HT1080 (cell line): ENCODE measurements around the gene PIK3IP1. TPM values are rescaled to one million over a fixed set of nuclear protein-coding genes. Genes with fewer than 3 reads are reported as not detected.
A peak's percentile ranks its signal among the peaks of the same experiment; 100 is the strongest.
"Not testable (repeated sequence)": the region's sequence is repeated elsewhere in the genome, so short reads cannot be mapped to it uniquely, and the experiment has no call there.

Experiments
- DNase-seq: peaks from one replicate; pipeline ENCODE4 v3.0.0-alpha.2; 2015; ENCODE audit warnings: low read depth
- total RNA-seq: library from RNA; depleted of rRNA; stranded (reverse); fragments of >200 nt; shearing (Covaris generic); gene quantifications from 2 replicates; pipeline ENCODE4 v1.2.3, GENCODE V29; 2014

PIK3IP1 gene
- total RNA-seq, 1 experiment from 2014 or later: 1.1 TPM

DNA sequence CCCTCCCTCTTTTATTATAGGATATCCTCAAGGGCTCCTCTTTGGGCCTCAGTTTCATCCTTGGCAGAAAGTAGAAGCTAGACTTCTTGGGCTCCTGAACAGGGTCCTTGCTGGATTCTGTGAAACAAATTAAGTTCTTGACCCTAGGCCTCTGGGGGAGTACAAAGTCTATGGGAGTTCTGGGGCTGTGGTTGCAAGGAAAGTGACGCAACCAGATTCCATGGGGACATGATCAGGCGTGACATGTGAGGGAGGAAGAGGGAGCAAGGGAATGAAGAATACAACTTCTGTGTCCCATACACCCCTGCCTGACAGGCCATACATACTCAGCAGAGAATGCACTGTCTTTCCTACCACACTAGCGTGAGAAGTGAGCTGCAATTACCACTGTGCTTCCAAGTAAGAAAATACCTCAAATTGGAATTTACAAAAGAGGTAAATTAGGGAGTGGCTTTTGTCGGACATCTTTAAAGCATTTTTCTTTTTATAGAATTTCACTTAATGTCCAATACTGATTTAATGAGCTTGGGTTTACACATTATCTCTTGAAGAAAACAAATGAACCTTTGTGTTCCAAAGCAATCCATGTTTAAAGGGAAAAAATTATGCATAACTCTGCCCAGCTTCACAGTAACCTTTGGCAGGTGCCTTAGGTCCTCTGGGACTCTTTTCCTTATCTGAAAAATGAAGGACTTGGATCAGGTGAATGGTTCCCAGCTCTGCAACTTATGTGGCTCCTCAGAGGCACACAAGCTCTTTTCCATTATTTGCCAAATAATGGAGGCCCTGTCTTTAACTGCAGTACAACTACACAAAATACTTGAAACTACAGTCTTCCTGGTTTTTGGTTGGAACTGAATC lies 41.3 kb downstream of the PIK3IP1 start:
- no peak for DNase-seq

- DNase-seq: no peak
Measured at GRCh38 chr22:31248965-31249958, 43.0 kb downstream of the PIK3IP1 start.

GRCh38 chr22:31248138-31248745 lies 44.0 kb downstream of the PIK3IP1 start:
- peak; percentile 90 for DNase-seq

DNA sequence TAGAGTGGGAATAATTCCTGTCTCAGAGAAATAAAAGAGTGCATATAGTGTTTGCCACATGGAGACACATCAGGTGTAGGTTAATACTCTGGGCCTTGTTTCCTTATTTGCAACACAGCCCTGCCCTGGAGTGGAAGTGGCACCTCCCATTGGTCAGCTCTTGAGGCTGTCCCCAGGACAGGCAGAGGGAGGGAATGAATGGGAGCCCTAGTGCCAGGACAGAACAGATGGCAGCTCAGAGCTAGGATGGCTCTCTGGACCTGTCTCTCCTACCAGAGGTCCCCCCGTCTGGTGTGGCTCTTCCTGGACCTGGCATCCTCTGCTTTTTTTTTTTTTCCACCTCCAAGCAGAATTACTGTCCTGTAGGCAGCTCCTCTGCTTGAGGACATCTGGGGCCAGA lies 44.6 kb downstream of the PIK3IP1 start:
- DNase-seq: no peak

DNA sequence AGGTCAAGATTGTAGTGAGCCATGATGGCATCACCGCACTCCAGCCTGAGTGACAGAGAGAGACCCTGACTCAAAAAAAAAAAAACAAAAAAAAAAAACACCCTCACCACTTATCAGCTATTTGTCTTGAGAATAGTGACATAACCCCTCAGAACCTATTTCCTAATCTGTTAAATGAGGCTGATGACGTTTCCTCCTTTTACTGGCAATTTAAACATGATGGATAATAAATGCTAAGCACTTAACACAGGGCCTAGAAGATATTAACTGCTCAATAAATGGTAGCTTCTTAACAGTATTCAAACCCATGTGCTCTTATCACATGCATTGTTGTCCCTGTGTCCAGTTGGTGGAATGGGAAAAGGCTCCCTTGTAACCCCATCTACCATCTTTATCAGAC lies 45.6 kb downstream of the PIK3IP1 start:
- no peak for DNase-seq

DNA sequence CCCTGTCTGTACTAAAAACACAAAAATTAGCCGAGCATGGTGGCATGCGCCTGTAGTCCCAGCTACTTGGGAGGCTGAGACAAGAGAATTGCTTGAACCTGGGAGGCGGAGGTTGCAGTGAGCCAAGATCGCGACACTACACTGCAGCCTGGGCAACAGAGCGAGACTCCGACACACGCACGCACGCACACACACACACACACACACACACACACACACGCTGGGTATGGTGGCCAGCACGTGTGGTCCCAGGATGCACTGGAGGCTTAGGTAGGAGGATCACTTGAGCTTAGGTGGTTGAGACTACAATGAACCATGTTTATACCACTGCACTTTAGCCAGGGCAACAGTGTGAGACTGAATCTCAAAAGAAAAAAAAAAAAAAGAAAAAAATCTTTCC lies 46.3 kb downstream of the PIK3IP1 start:
- DNase-seq: not testable (repeated sequence)

DNA sequence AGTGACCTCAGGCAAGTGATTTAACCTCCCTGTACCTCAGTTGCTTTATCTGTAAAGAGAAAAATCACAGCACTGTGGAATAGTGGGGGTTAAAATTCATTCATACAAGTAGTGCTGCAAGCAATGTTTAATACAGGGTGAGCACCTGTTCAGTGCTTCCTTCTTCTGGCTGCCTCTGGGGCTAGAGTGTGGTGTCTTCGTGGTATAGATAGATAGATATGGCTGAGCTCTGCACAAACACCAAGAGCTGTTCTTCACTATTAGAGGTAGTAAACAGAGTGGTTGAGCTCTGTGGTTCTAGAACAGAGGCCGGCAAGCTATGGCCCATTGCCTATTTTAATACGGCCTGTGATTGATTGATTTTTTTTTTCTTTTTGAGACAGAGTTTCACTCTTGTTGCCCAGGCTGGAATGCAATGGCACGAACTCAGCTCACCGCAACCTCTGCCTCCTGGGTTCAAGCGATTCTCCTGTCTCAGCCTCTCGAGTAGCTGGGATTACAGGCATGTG lies 47.3 kb downstream of the PIK3IP1 start:
- no peak for DNase-seq

GRCh38 chr22:31244046-31244942 lies 48.0 kb downstream of the PIK3IP1 start:
- DNase-seq: peak; percentile 84

DNA sequence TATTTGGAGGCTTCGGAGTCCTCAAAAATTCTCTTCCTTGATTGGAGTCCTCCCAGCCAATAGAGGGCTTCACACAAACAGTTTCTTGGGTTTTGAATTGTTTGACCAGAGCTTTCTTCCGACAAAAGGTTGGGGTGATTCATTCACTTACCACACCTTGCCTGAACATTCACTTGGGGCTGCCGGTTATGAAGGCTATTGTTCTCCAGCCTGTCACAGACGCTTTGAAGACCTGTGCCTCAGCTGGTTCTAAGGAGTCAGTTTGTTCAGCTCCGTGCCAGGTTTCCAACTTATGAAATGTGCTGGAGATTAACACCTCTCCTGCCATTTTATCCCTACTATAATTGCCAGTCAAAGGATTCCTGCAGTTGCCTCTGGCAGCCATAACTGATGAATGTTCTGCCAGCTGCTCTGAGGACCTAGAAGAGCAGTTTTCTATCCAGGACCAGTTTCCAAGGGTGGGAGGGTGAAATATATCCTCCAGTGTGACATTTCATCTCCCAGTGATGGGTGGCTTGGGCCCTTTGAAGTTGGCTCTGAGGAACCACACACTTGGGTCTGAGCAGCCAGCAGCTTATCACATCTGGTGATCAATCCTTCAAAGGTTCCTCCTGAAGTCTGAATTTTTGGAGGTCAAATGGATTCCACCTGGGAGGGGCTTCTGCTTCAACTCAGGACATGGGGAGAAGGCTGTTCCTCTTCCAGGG lies 48.8 kb downstream of the PIK3IP1 start:
- DNase-seq: peak; percentile 86

DNA sequence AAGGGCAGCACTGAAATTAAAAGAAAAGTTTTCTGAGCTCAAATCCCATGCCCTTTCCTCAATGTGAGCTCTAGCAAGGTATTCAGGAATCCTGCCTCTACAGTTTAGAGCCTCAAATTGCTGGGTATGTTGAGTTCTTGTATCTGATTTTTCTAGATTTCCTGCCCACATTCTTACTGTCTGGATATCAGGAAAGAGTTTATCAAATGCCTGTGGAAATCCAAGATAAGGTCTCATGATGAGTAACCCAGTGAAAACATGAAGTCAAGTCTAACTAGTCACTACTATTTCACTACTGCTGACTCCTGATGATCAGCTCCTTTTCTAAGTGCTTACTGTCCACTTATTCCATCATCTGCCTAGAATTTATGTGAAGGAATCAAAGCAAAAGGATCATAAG lies 50.4 kb downstream of the PIK3IP1 start:
- DNase-seq: no peak

DNA sequence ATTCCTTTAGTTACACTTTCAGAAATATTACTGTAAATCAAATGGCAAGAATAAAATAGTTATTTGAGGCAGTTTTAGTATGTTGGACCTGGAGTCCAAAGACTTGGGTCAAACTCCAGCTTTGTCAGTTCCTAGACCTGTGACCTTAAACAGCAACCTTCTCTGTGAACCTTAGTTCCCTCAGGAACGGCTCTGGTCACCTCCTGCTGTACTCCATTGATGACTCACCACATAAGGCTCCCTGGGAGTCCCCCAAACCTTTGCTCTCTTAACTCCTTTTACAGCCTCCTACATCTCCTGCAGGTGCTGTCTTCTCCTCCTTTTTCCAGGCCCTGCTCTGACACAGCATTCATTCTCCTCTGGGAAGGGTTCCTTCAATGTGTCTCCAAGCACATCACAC lies 51.1 kb downstream of the PIK3IP1 start:
- peak; percentile 26 for DNase-seq

- no peak for DNase-seq
Measured at GRCh38 chr22:31239771-31240370, 52.4 kb downstream of the PIK3IP1 start.

DNA sequence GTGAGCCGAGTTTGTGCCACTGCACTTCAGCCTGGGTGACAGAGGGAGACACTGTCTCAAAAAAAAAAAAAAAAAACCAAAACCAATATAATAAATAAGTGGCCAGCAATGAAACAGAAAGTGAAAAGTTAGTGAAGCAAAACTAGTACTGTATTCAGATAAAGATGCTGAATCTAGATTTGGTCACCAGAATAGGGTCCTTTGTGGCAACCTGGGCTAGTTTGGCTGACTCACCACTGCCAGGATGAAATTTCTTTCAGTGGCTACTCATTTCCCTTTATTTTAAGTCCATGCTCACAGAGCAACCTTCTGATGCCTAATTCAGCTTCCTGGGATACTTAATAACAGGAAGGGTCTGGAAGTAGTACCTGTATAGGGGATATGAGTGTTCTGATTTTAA lies 54.2 kb downstream of the PIK3IP1 start:
- DNase-seq: peak; percentile 70

GRCh38 chr22:31236044-31236443 lies 56.2 kb downstream of the PIK3IP1 start:
- DNase-seq: not testable (repeated sequence)

- DNase-seq: no peak
Measured at GRCh38 chr22:31235081-31235480, 57.2 kb downstream of the PIK3IP1 start.

GRCh38 chr22:31233001-31233400 lies 59.3 kb downstream of the PIK3IP1 start:
- DNase-seq: peak; percentile 36
